Muscle of back (tissue), 11 donors: ENCODE measurements around the gene ADAM22. TPM values are rescaled to one million over a fixed set of nuclear protein-coding genes. Genes with fewer than 3 reads are reported as not detected.
"Not testable (repeated sequence)": the region's sequence is repeated elsewhere in the genome, so short reads cannot be mapped to it uniquely, and the experiment has no call there.

Experiments used
- DNase-seq, 3 donors: peaks; one replicate each; pipeline versions ENCODE4 v3.0.0 to v3.0.0-alpha.2; 2013
- polyA plus RNA-seq, 10 donors: library from polyadenylated mRNA; unstranded; fragments of 120-200 nt; gene quantifications; one replicate each; pipeline ENCODE4 v1.2.1, GENCODE V29; 2013; ENCODE audit not compliant: insufficient read length in 10 of 10

ADAM22 gene
- polyA plus RNA-seq, 10 donors, result 7.6 to 44.9 (median 10.2) TPM

DNA sequence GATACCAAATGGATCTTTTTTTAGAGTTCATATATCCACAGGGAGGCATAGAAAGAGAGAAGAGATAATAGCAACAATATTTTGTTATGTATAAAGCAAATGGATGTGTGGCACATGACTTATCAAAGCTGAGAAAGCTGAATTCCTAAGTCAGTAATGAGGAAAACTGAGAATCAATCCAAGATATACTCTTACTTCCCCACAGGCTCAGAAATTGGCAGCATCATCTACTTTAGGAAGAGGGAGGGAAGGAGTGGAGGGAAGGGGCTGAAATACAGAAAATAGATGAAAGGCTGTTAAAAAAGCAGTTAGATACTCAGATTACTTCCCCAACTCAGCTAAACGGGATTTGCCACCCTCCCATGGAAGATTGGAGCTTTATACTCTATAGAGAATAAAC is 222.3 kb downstream of the ADAM22 start:
- DNase-seq, result peak in 1 of 3 donors; percentile 51

DNA sequence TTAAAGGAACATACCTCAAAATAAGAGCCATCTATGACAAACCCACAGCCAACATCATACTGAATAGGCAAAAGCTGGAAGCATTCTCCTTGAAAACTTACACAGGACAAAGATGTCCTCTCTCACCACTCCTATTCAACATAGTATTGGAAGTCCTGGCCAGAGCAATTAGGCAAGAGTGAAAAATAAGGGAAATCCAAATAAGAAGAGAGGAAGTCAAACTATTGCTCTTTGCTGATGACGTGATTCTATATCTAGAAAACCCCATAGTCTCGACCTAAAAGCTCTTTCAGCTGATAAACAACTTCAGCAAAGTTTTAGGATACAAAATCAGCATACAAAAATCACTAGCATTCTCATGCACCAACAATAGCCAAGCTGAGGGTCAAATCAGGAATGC is 225.7 kb downstream of the ADAM22 start:
- not testable (repeated sequence) for DNase-seq

DNA sequence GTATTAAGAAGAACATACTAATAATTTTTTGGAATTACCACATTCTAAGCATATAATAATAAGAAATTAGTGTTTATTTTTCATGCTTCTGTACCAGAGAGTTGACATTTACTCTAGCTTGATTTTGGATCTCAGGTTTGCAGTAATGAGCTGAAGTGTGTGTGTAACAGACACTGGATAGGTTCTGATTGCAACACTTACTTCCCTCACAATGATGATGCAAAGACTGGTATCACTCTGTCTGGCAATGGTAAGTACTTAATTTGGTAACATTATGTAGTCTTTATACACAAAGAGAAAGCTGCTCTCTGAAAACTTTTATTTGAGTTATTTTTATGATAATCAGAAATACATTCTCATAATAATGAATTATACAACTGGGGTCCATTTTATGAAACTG is 231.6 kb downstream of the ADAM22 start:
- no peak for DNase-seq

DNA sequence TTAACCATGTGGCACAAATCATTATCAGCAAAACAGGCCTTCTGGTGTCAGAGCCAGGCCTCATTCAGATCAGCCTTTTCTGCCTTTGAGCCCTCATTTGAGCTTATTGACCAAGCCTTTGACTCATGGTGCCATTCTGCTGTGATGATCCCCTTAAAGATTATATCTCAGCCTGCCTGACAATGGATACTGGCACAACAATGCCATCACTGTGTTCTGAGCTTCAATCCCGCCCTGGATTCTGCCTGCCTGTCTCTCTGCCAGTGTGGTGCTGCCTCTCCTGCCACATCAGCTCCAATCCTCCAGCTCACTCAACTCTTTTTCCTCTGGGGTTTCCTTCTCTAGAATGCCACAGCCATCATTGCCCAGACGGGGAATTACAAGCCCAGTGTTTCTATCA is 233.2 kb downstream of the ADAM22 start:
- no peak for DNase-seq

DNA sequence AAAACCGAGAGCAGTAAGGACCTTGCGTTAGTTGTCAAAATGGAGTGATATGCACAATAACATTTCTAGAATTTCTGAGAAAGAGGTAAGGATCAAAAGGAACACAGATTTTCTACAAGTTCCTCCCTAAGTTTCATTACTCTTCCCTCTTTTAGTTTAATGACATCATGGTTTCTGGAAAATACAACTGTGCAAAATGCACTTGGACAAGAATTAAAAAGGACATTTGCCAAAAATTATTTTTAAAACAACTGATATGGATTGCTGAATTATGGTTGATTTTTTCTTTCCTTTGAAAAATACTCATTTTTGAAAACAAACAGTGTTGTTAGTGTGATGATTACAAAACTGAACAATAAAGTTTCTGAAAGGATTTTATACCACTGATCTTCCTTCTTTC is 233.7 kb downstream of the ADAM22 start:
- peak in 2 of 3 donors; percentile 17 to 41 for DNase-seq

DNA sequence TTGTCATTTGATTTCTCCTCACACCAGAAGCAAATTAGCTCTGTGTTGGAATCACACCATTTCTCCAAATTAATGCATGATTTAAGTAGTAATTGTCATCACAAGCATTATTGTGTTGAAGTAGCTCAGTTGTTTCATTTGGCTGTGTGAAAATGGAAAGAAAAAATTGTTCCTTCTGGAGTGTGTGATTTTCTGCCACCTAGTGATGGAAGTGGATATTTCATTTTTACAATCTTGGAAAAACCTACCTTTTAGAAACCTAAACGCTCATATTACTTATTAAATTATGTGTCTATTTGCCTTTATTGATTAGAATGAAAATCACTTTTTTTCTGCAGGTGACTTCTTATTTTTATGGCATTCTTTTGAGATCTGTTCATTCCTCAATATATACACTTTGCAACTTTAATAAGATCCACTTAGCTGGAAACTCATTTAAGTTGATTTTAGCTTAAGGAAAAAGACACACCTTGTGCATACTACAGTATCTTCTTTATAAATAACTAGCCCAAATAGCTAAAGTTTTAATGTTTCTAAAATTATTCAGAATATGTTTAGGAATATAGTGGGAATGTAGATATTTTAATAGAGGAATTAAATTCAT is 235.8 kb downstream of the ADAM22 start:
- peak; percentile 23 to 67 (median 38) for DNase-seq

DNA sequence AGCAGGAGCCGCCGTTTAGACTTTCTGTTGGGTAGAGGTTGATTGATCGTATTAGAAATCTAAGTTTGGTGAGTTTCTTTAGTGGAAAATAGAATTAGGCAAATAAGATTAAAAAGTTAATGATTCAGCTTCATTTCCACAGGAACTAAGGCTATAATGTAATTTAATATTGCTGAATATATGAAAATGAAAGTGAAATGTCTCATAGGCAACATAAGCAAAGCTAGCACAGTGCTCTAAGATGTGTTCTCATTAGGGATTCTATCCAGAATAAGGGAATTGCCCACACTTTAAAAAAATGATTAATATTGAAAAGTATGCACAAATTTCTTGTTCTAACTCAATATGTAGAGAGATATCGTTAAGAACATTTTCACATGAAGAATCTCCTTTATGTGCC is 238.8 kb downstream of the ADAM22 start:
- no peak for DNase-seq

DNA sequence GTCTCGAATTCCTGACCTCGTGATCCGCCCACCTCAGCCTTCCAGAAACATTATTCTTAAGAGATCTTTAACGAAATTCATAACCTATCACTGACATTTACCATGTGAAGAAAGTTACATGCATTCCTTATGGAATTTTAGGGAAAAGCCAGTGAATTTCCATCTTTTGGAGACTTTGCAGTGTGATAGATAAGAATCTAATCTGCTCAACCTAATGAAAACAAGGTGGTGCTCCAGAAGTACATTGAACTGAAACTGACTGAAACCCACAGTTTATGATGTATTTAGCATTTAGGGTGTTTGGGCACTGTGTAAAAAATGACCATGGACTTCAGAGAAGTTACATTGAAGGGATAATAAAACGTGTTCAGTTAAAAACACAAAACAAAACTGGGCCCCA is 242.1 kb downstream of the ADAM22 start:
- DNase-seq, result no peak

DNA sequence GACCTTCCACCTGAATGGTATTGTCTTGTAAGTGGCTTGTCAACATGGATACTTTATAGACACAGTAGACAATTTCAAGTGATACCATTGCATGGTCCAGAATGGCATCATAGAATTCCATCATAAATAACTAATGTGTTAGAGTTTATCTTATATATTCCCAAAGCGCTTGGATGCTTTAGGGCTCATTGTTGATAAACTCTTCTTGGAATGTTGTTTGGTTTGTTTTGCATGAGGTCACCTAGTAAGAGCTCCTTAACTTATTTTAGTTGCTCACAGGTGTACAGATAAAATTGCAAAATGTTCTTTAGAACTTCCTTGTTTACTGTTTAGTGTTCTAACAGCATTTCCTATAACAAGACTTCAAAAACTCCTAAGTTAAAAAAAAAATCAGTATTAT is 249.0 kb downstream of the ADAM22 start:
- DNase-seq, result no peak

DNA sequence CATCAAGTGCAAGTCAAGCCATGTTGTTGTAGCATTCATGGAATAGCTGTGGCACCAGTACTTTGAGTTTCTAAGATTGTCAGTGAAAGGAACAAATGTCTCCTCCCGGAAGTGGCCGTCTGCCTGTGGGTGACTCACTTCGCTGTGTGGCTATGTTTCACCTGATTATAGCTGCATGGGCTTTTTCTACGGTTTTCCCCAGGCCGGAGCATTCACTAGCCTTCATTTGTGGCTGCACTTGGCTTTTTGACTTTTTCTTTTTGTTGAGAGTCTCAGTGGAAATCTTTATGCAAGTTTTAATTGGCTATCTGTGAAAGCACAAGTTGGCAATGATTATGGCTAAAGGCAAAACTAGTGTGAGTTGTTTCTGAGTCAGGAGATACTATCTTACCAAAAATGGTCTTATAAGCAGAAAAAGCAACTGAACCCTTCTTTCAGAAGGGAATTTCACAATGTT is 250.8 kb downstream of the ADAM22 start:
- no peak for DNase-seq

DNA sequence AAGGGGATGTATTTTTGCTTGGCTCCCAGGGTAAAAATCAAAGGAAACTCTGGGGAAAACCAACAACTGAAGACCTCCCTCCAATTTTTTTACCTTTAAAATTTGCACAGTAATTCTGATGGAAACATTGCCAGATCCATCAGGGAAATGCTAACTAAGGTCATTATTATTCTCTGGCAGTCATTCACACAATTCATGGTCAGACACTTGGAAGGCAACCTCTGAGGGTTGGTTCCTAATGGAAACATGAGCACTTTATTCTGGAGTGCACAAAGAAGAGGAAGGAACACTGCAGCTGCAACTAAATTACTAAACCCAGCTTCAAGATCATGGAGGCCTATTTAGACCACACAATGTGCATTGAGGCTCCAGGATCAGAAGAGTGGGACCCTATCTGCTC is 251.6 kb downstream of the ADAM22 start:
- no peak for DNase-seq

DNA sequence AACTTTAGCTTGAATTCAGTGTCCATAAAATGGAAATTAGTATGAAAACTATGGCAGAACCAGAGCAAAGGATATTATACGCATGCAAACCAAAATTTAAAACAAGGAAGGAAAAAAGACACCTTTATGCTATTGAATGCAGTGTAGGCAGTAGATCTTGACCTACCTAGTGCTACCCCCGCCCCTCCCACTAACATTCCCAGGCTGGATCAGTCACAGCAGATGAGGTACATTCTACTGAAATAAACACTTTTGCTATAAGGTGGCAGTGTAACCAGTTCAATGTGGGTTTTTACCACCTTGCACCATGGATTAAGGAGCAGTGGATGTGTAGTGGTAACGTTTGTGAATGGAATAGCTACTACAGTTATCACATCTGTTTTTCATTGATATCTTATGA is 257.9 kb downstream of the ADAM22 start:
- no peak for DNase-seq

DNA sequence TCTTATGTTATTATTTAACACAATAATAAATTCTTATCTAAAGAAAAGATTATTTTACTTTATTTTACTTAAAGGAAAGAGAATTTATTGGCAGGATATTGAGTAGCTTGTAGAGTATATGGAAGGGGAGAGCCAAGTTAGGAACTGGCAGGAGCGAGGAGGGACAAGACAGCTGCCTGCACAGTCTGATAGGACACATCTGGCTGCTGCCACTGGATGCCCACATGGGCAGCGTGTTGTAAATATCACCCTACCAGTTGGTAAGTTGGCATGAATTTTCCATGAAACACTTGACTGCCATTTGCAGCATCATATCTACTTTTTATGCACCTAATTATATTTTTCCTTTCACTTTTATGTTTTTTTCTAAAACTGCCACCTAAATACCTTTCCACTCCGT is 266.2 kb downstream of the ADAM22 start:
- peak in 2 of 3 donors; percentile 23 to 24 for DNase-seq

DNA sequence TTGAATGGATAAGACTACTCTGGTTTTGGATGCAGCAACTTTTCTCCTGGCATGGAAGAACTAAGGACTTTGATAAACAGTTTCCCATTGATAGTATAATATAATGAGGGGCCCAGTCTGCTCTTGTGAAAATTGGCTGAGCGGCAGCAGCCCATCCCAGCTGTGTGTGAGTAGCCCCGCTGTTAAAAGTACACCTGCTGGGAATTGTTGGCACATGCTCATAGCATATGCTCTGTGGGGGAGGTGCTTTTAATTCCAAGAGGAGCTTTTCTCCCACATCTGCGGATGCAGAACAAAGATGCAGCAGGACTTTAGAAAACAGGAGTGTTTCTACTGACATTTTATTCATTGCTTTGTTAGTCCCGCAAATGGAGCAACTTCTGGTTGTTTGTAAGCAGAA is 266.7 kb downstream of the ADAM22 start:
- peak in 2 of 3 donors; percentile 33 to 48 for DNase-seq

DNA sequence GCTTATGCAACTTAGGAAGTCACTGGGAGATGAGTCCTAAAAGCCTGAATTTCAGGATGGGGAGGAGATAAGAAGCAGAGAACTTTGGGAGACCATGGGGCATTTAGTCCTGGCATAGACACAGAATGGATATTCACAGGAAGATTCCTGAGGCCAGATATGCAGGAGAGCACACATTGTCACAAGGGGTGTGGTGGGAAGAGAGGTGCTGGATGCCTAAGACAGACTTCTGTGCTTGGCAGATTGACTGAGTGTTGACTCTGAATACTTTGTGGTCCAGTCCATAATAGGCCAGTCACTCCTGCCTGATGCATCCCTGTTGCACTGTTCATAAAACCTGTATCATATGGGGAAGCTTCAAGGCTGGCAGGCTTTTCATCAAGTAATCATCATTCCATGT is 267.3 kb downstream of the ADAM22 start:
- DNase-seq, result no peak

DNA sequence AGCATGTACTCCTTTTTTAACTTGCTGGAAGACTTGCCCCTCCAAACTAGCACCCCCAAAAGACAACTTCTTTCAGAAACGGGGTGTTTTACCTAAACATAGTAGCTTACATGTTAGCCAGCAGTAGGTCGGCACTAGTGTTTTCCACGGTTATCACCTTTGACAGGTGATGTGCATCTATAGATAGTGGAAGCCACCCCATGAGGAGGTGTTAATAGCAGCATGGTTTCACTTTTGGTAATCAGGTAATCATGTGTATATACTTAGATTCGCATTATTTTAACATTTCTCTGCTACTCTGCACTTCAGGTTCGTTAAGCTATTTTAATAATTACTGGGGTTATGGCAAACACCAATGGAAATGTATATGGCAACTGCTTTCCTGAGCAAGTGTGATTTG is 268.2 kb downstream of the ADAM22 start:
- no peak for DNase-seq

DNA sequence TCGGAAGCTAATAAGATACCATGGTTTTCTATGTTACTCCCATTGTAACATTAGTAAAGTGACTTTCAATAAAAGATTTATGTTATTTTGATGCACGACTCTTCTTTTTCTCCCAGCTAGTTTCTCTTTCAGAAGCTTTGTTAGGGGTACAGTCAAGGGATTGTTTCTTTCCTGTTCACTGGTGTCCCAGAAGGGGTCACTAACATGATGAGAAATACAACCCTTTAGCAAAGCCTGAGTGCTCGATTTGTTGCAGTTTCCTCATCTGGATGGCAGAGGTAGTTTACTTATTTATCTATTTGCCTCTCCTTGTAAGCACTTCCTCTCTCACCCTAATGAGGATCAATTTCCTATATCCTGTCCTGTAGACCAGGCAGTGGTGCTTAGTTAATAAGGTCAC is 268.7 kb downstream of the ADAM22 start:
- DNase-seq, result no peak

DNA sequence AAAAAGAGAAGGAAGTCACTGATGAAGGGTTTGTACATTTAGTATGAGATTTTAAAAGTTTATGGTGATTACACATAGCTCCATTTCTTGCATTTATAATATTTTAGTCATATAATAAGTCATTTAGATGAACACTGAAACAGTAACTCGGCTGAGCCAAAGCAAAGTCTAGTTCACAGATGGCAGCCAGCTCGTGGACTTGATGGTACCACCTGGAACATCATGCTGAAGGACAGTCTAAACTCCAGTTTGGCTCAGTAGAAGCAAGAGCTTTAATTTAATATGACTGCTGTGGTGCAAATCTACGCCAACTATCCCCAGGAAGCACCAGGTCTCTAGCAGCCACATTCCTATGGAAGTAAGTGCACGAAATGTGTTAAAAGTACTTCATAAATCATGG is 269.4 kb downstream of the ADAM22 start:
- DNase-seq, result no peak

DNA sequence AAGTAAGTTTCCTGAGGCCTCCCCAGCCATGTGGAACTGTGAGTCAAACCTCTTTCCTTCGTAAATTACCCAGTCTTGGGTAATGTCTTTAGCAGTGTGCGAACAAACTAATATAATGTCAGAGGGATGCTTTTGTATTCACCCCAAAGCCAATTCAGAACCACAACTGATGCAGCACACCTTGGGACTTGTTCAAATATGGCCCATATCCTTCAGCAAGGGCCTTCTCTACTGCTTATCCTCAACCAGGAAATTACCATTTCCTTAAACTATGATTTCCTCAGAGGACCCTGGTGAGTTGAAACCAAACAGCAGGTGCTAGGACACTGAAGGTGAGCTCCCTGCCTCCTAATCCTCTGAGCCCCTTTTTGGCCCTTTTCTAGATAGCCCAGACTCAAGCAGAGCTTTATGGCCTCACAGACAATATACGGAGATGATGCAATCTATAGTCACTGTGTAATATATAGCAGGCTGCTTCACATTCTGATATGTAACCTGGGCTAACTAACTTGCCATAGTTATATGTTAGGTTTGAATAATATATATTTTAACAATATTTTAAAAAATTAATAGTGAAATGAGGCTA is 270.6 kb downstream of the ADAM22 start:
- no peak for DNase-seq

DNA sequence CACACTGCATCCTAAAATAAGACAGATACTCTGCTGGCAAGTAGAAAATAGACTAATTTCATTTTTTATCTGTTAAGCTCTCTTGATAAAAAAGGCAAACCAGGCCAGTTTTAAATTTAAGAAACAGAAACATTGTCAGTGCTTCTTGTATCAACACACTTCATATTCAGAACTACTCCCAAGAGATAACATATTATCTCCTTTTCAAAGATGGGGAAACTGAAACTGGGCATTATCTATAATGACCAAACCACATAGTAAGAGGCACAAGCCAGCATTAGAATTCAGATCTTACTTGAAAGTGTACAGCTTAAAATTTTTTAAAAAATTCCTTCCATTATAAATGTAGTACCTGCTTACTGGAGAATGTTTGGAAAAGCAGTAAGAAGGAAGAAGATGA is 271.1 kb downstream of the ADAM22 start:
- no peak for DNase-seq

DNA sequence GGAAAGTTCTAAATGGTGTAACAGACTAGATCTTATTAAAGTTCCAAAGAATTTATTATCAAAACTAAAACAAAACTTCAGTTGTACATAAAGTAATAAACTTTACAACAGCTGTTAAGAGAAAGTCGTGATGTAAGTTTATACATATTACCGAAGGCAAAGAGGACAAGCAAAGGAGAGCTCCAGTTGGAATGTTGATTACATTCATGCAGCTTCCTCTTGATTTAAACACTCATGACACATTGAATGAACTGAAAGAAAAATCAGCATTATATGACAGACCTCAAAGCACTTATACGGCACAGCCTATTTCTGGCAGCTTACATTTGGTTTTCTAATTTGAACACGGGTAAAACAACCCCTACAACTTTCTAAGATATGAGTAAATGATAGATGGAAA is 272.2 kb downstream of the ADAM22 start:
- DNase-seq, result no peak

DNA sequence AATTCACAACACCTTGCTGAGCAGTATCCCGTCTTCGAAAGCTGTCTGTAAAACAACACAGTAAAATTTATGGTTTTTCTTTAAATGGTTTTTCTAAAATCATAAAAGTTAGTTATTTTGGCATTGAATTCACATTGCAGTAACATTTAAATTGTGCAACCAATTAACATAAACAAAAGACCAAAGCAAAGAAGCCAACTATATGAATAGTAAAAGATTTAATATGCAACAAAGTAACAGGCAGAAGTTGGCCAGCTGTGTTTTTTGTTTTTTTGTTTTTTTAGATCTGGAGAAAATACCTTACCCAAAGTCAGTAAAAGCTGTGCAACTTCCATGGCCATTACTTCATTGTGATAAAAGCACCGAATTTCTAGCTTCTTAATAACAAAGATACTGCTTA is 274.5 kb downstream of the ADAM22 start:
- DNase-seq, result no peak

DNA sequence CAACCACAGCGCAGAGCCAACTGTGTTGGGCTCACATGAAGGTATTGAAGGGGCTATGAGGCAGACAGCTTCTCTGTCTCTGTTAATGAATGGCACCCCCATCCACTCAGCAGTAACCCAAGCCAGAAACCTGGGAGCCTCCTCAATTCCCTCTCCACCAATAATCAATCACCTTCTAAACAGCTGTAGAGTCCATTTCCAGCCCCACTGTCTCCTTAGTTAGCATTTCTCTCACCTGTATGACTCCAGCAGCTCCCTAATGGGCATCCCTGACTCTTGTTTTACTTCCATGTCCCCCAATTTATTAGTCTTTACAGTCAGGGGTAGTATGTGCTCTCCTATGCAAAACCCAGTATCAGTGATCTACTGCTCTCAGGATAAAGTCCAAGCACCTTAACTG is 278.9 kb downstream of the ADAM22 start:
- DNase-seq, result no peak

DNA sequence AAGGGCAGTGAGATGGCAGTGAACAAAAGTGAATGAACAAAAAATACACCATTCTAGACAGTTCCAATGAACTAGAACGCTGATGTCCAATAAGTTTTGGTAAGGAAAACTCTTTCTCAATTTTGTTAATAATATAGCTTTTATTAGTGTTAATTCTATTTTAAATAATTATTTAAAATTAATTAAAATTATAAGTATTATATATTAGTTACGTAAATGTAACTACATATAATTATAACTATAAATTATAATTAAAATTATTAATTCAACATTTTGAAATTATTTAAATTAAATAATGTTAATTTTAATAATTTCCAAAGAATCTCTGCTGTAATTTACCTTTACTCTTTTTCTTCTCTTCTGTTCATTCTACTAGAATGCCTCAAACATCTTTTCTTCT is 280.4 kb downstream of the ADAM22 start:
- DNase-seq, result no peak
